Endothelial cell of umbilical vein (primary cell): ENCODE data around the gene RYR3. TPM values are rescaled to one million over a fixed set of nuclear protein-coding genes. Genes with fewer than 3 reads are reported as not detected.

Experiments used
- BruUV-seq: library from RNA; stranded (reverse); fragments of 400-500 nt; replicated peaks from 2 replicates; lab custom pipeline; 2021; lab: Mats Ljungman, UMichigan
- CTCF ChIA-PET: fragments of 300-600, 350-600 bp; sonication (Branson Sonifier 250); formaldehyde crosslinking; loops from one replicate; lab custom pipeline; 2021; ENCODE audit warnings: antibody characterized with exemption, inconsistent platforms; lab: Charles Lee
- POLR2A ChIA-PET: fragments of 300-600, 350-600 bp; sonication (Branson Sonifier 250); formaldehyde crosslinking; loops from one replicate; lab custom pipeline; 2021; ENCODE audit warnings: antibody characterized with exemption, inconsistent platforms; lab: Charles Lee
- DNase-seq: peaks from one replicate; pipeline ENCODE4 v3.0.0-alpha.2; 2011; ENCODE audit warnings: low read depth, low spot score
- FAIRE-seq: peaks from 2 replicates; lab custom pipeline; 2011; peaks lifted over from hg19 to GRCh38; lab: Jason Lieb, UNC
- H2AFZ ChIP-seq: 2 replicates; pipeline ENCODE4 v1.6.0; 2012; ENCODE audit warnings: low read depth, low read length, control low read depth, inconsistent platforms
- H3K27ac ChIP-seq: 2 replicates; pipeline ENCODE4 v1.5.1; 2011; ENCODE audit warnings: low read depth, mild to moderate bottlenecking, control low read depth, low read length, moderate library complexity; ENCODE audit not compliant: insufficient read depth
- H3K27me3 ChIP-seq, 2 experiments: 2 replicates each; pipeline versions ENCODE4 v1.6.0 to v1.6.1; 2011; ENCODE audit warnings: low read length in 2 of 2, mixed read lengths in 1 of 2; ENCODE audit not compliant: control insufficient read depth in 2 of 2, insufficient read depth in 2 of 2
- H3K36me3 ChIP-seq, 2 experiments: 2 replicates in 1 of 2; 3 replicates in 1 of 2; pipeline ENCODE4 v1.5.1; 2011; ENCODE audit warnings: low read length in 2 of 2, mild to moderate bottlenecking in 1 of 2, moderate library complexity in 1 of 2; ENCODE audit not compliant: control insufficient read depth in 2 of 2, insufficient read depth in 2 of 2; ENCODE audit errors: extremely low read depth in 1 of 2
- H3K4me1 ChIP-seq: 3 replicates; pipeline ENCODE4 v1.5.1; 2011; ENCODE audit warnings: mild to moderate bottlenecking, low read length; ENCODE audit not compliant: control insufficient read depth, insufficient read depth; ENCODE audit errors: extremely low read depth
- H3K4me2 ChIP-seq: 2 replicates; pipeline ENCODE4 v1.6.1; 2011; ENCODE audit warnings: low read length, control low read depth, mixed read lengths; ENCODE audit not compliant: insufficient read depth
- H3K4me3 ChIP-seq, 3 experiments: fragments of 200-600 bp in 1 of 3; sonication (generic), shearing (Covaris generic) in 1 of 3; replicated peaks in 1 of 3; 2 replicates each; pipeline ENCODE4 v1.5.1; 2011 to 2016; ENCODE audit warnings: control low read depth in 3 of 3, low read length in 3 of 3, mild to moderate bottlenecking in 2 of 3, inconsistent platforms in 1 of 3, low read depth in 1 of 3, moderate library complexity in 1 of 3; ENCODE audit not compliant: insufficient read depth in 1 of 3
- H3K79me2 ChIP-seq: 2 replicates; pipeline ENCODE4 v1.6.0; 2012; ENCODE audit warnings: low read length, inconsistent platforms; ENCODE audit not compliant: control insufficient read depth, insufficient read depth
- H3K9ac ChIP-seq: replicated peaks from 2 replicates; pipeline ENCODE3; 2011; ENCODE audit warnings: low read length, control low read depth; ENCODE audit not compliant: insufficient read depth; ENCODE audit errors: extremely low read depth
- H3K9me1 ChIP-seq: replicated peaks from 3 replicates; pipeline ENCODE4 v1.6.0; 2011; ENCODE audit warnings: mild to moderate bottlenecking, low read length; ENCODE audit not compliant: control insufficient read depth, insufficient read depth; ENCODE audit errors: extremely low read depth
- H3K9me3 ChIP-seq: replicated peaks from 2 replicates; pipeline ENCODE4 v1.5.1; 2012; ENCODE audit warnings: low read length, inconsistent platforms; ENCODE audit not compliant: control insufficient read depth, insufficient read depth
- H4K20me1 ChIP-seq: replicated peaks from 2 replicates; pipeline ENCODE3; 2011; ENCODE audit warnings: mild to moderate bottlenecking, low read length; ENCODE audit not compliant: control insufficient read depth, insufficient read depth; ENCODE audit errors: extremely low read depth
- CTCF ChIP-seq, 2 donors: IDR thresholded peaks; 1 replicate in 1 of 2; 2 replicates in 1 of 2; pipeline ENCODE4 v1.5.1; 2011; ENCODE audit warnings: low read length in 2 of 2, mild to moderate bottlenecking in 2 of 2, moderate library complexity in 2 of 2, control low read depth in 1 of 2, inconsistent platforms in 1 of 2, low read depth in 1 of 2; ENCODE audit not compliant: insufficient read depth in 1 of 2; ENCODE audit errors: extremely low read depth in 1 of 2
- EZH2 ChIP-seq: IDR thresholded peaks from 2 replicates; pipeline ENCODE4 v1.6.1; 2012; ENCODE audit warnings: borderline replicate concordance, low read depth, mild to moderate bottlenecking, moderate library complexity, low read length, inconsistent platforms; ENCODE audit not compliant: severe bottlenecking
- FOS ChIP-seq: IDR thresholded peaks from 2 replicates; pipeline ENCODE4 v1.6.1; 2011; ENCODE audit warnings: mild to moderate bottlenecking, low read length, moderate library complexity, borderline replicate concordance; ENCODE audit not compliant: insufficient read depth
- GATA2 ChIP-seq: IDR thresholded peaks from 2 replicates; pipeline ENCODE4 v1.7.0; 2011; ENCODE audit warnings: low read depth, mild to moderate bottlenecking, moderate library complexity, mixed read lengths, low read length; ENCODE audit not compliant: insufficient read length, insufficient read depth
- JUN ChIP-seq: IDR thresholded peaks from 2 replicates; pipeline ENCODE4 v1.6.1; 2011; ENCODE audit warnings: borderline replicate concordance, low read depth; ENCODE audit not compliant: insufficient read length, insufficient read depth
- MYC ChIP-seq: IDR thresholded peaks from one replicate; pipeline ENCODE4 v1.6.1; 2011; ENCODE audit warnings: mild to moderate bottlenecking, low read depth, low read length
- POLR2A ChIP-seq: IDR thresholded peaks from 2 replicates; pipeline ENCODE4 v1.6.1; 2012; ENCODE audit warnings: low read depth, mild to moderate bottlenecking, control low read depth, low read length
- POLR2AphosphoS5 ChIP-seq: IDR thresholded peaks from 2 replicates; pipeline ENCODE4 v1.6.1; 2012; ENCODE audit warnings: low read depth, mild to moderate bottlenecking, control low read depth, low read length, moderate library complexity; ENCODE audit not compliant: insufficient read depth
- dilution Hi-C: fragments of 300-500 bp; cut with MboI; formaldehyde crosslinking; loops from one replicate; pipeline ENCODE4 v1.15.0; 2019; ENCODE audit warnings: low sequenced_read_pairs; ENCODE audit not compliant: extremely low pct_ligation_motif_present
- intact Hi-C: fragments of 100-400 bp; cut with micrococcal nuclease; formaldehyde crosslinking; loops from one replicate; pipeline ENCODE4 v1.10.0; 2022
- polyA plus RNA-seq, 4 experiments: library from polyadenylated mRNA; depleted of rRNA in 3 of 4; stranded (reverse) in 3 of 4; unstranded in 1 of 4; fragments of >200 nt; gene quantifications; 2 replicates each; pipeline versions ENCODE4 v1.2.1 to v1.2.3, GENCODE V29; 2011 to 2012; ENCODE audit warnings: missing spikeins in 1 of 4
- total RNA-seq: library from RNA; stranded (reverse); gene quantifications from 2 replicates; pipeline ENCODE4 v1.2.3, GENCODE V29; 2021
- TF ChIP-seq, protein P1 (sequence below): IDR thresholded peaks from 2 replicates; pipeline ENCODE4 v1.6.1; 2011; ENCODE audit not compliant: insufficient read depth, insufficient read length

RYR3 gene
- total and polyA plus RNA-seq, 2 donors (not counting 3 experiments of a cell fraction or from before 2014, with no cell fraction given): not detected

DNA sequence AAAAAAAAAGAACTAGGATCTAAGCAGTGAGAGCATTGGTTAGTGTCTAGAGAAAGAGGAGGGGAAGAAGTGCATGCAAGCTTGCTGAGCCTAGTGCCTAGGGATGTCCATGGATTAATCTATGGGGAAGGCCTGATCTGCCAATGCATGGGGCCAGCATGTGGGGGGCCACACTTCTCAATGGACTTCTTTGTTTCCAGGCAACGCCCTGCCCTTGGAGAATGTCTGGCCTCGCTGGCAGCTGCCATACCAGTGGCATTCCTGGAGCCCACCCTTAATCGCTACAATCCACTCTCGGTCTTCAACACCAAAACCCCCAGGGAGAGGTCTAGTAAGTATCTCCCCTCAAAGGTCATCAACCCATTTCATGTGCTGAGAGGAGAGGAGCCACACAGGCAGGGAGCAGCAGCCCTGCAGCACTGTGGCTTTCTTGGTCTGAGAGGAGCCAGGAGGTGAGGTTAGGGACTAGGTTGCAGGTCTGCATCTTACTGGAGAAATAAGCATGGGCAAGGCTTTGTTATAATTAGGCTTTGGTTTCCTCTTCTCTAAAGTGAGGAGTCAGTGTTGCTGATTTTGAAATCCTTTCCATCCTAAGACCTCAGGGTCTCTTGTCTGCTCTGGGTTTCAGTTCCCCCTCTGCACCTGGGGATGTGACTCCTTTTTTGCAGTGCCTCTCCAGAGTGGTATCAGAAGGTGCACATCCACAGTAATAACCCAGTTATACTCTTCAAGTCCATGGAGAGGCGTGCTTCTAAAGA lies 469.4 kb downstream of the RYR3 start:
- no peak overlapping the region for H2AFZ ChIP-seq
- peaks cover 2 to 3% of the 10 kb centered on the region in 2 experiments for H3K27me3 ChIP-seq
- FAIRE-seq: no peak
- no peaks in the 10 kb centered on the region for H4K20me1 ChIP-seq
- no peaks in the 10 kb centered on the region for H3K9me3 ChIP-seq
- intact Hi-C loops: no loop called here
- TF ChIP-seq GATA2 (no peak), POLR2A (no peak), EZH2 (no peak), JUN (no peak), FOS (no peak), POLR2AphosphoS5 (no peak), CTCF (IDR thresholded peaks at IDR 0.05; ENCODE audit: extremely low read depth in 1 of 2, insufficient read depth in 1 of 2, low read depth in 1 of 2, low read length in 2 of 2) (no peak), MYC (no peak)
- TF ChIP-seq, protein P1, sequence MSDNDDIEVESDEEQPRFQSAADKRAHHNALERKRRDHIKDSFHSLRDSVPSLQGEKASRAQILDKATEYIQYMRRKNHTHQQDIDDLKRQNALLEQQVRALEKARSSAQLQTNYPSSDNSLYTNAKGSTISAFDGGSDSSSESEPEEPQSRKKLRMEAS: no peak
- H3K4me3 ChIP-seq: no peak overlapping the region
- no peak overlapping the region for H3K27ac ChIP-seq
- no peaks in the 10 kb centered on the region for H3K79me2 ChIP-seq
- H3K36me3 ChIP-seq: no peaks in the 10 kb centered on the region
- no peak overlapping the region for H3K4me2 ChIP-seq
- no peaks in the 10 kb centered on the region for H3K9me1 ChIP-seq
- dilution Hi-C loops: no loop called here
- POLR2A ChIA-PET: no interaction called here
- CTCF ChIA-PET: no interaction called here
- no peak for DNase-seq
- no peak overlapping the region for H3K9ac ChIP-seq
- BruUV-seq: no TSS peak
- H3K4me1 ChIP-seq: no peaks in the 10 kb centered on the region
